ENCODE data around the gene SLC12A7.
A peak's percentile ranks its signal among the peaks of the same experiment; 100 is the strongest.
"Not testable (repeated sequence)": the region's sequence is repeated elsewhere in the genome, so short reads cannot be mapped to it uniquely, and the experiment has no call there.

The SLC12A7 gene

GRCh38 chr5:1083026-1083425 is 28.8 kb downstream of the SLC12A7 start:
- not testable (repeated sequence) for DNase-seq

- no peak for DNase-seq
These were observed 30.3 kb downstream of the SLC12A7 start for GRCh38 chr5:1081519-1081918.

- no peak for DNase-seq
These were observed 31.4 kb downstream of the SLC12A7 start for GRCh38 chr5:1080432-1080831.

- no peak for DNase-seq
These were observed 31.9 kb downstream of the SLC12A7 start for GRCh38 chr5:1079961-1080360.

GRCh38 chr5:1079486-1079885 is 32.4 kb downstream of the SLC12A7 start:
- DNase-seq: no peak

GRCh38 chr5:1078851-1079250 is 33.0 kb downstream of the SLC12A7 start:
- no peak for DNase-seq

GRCh38 chr5:1078206-1078605 is 33.7 kb downstream of the SLC12A7 start:
- DNase-seq: no peak

GRCh38 chr5:1077491-1078020 is 34.3 kb downstream of the SLC12A7 start:
- no peak for DNase-seq

GRCh38 chr5:1077026-1077425 is 34.8 kb downstream of the SLC12A7 start:
- no peak for DNase-seq

- no peak for DNase-seq
These were observed 35.5 kb downstream of the SLC12A7 start for GRCh38 chr5:1076406-1076805.

- peak in 1 of 56 donors; percentile 54 for DNase-seq
These were observed 35.9 kb downstream of the SLC12A7 start for GRCh38 chr5:1075931-1076330.

- no peak for DNase-seq
These were observed 36.3 kb downstream of the SLC12A7 start for GRCh38 chr5:1075555-1075881.

- DNase-seq: no peak
These were observed 36.9 kb downstream of the SLC12A7 start for GRCh38 chr5:1074816-1075554.

- DNase-seq: no peak
These were observed 37.6 kb downstream of the SLC12A7 start for GRCh38 chr5:1074226-1074625.

GRCh38 chr5:1073239-1074102 is 38.4 kb downstream of the SLC12A7 start:
- DNase-seq: no peak

GRCh38 chr5:1069720-1070088 is 42.2 kb downstream of the SLC12A7 start:
- DNase-seq: no peak

GRCh38 chr5:1068895-1069719 is 42.8 kb downstream of the SLC12A7 start:
- no peak for DNase-seq

GRCh38 chr5:1068204-1068894 is 43.5 kb downstream of the SLC12A7 start:
- DNase-seq: no peak

- DNase-seq: no peak
These were observed 44.4 kb downstream of the SLC12A7 start for GRCh38 chr5:1067141-1068121.

- no peak for DNase-seq
These were observed 45.2 kb downstream of the SLC12A7 start for GRCh38 chr5:1066676-1067075.
